K562 (cell line): ENCODE data around the gene BCL2L12. TPM values are rescaled to one million over a fixed set of nuclear protein-coding genes. Genes with fewer than 3 reads are reported as not detected.

Source experiments
- CHD1 ChIP-seq: fragments of 200-600 bp; sonication (generic); IDR thresholded peaks from one replicate; pipeline ENCODE4 v1.6.1; 2012; ENCODE audit warnings: mild to moderate bottlenecking, moderate library complexity, low read length, inconsistent platforms
- EGR1 ChIP-seq: fragments of 450-650 bp; conservative IDR thresholded peaks from 2 replicates; pipeline ENCODE4 v1.6.1; 2017; ENCODE audit warnings: mild to moderate bottlenecking
- ELF1 ChIP-seq: fragments of 200-800 bp; sonication (Bioruptor generic); IDR thresholded peaks from 2 replicates; pipeline ENCODE4 v1.6.1; 2016; ENCODE audit warnings: missing genetic modification characterization, missing compliant biosample characterization
- ESRRA ChIP-seq: fragments of 450-650 bp; IDR thresholded peaks from 2 replicates; pipeline ENCODE4 v1.6.1; 2014; ENCODE audit warnings: low read depth, mild to moderate bottlenecking, moderate library complexity, borderline replicate concordance
- ETV1 ChIP-seq: fragments of 450-650 bp; conservative IDR thresholded peaks from 2 replicates; pipeline ENCODE4 v1.6.1; 2016; ENCODE audit warnings: missing genetic modification characterization, control low read depth, low read depth, missing compliant biosample characterization
- HDAC8 ChIP-seq: fragments of 450-650 bp; IDR thresholded peaks from 2 replicates; pipeline ENCODE4 v1.6.1; 2016; ENCODE audit warnings: mild to moderate bottlenecking, missing genetic modification characterization, moderate library complexity, missing compliant biosample characterization
- HIVEP1 ChIP-seq: fragments of 250-450 bp; sonication (Bioruptor Pico); IDR thresholded peaks from 2 replicates; pipeline ENCODE4 v1.4.0; 2020; ENCODE audit warnings: mild to moderate bottlenecking
- HMGXB4 ChIP-seq: sonication (generic); formaldehyde crosslinking; IDR thresholded peaks from 2 replicates; pipeline ENCODE4 v1.8.1; 2023; ENCODE audit warnings: mild to moderate bottlenecking, missing genetic modification reagents
- HSF4 ChIP-seq: fragments of 250-450 bp; sonication (Bioruptor Pico); IDR thresholded peaks from 2 replicates; pipeline ENCODE4 v2.1.2; 2022; ENCODE audit warnings: mild to moderate bottlenecking, moderate library complexity, borderline replicate concordance
- JUN ChIP-seq, 2 experiments: sonication (generic) in 1 of 2; formaldehyde crosslinking in 1 of 2; IDR thresholded peaks; 2 replicates each; pipeline versions ENCODE4 v1.6.1 to v1.8.0; 2012 to 2022; ENCODE audit warnings: borderline replicate concordance in 2 of 2, mild to moderate bottlenecking in 2 of 2, improper control_type of control experiment in 1 of 2, low read depth in 1 of 2, low read length in 1 of 2, missing genetic modification reagents in 1 of 2
- KDM5B ChIP-seq: fragments of 200-600 bp; sonication (generic); IDR thresholded peaks from 2 replicates; pipeline ENCODE4 v1.6.1; 2012; ENCODE audit warnings: low read depth, mild to moderate bottlenecking, moderate library complexity, low read length, control low read depth, inconsistent platforms; ENCODE audit not compliant: insufficient replicate concordance
- MNT ChIP-seq, 2 experiments: fragments of 450-650 bp; conservative IDR thresholded peaks; 2 replicates each; pipeline ENCODE4 v1.6.1; 2017; ENCODE audit warnings: mild to moderate bottlenecking in 2 of 2, moderate library complexity in 2 of 2
- MTA1 ChIP-seq: fragments of 450-650 bp; IDR thresholded peaks from 2 replicates; pipeline ENCODE4 v1.6.1; 2017; ENCODE audit warnings: borderline replicate concordance
- MXI1 ChIP-seq: IDR thresholded peaks from 2 replicates; pipeline ENCODE4 v1.6.1; 2011; ENCODE audit warnings: low read depth, mild to moderate bottlenecking, improper control_type of control experiment, low read length
- NBN ChIP-seq: fragments of 450-650 bp; IDR thresholded peaks from 2 replicates; pipeline ENCODE4 v1.6.1; 2016; ENCODE audit warnings: low read depth, mild to moderate bottlenecking
- NCOA6 ChIP-seq: fragments of 450-650 bp; IDR thresholded peaks from 2 replicates; pipeline ENCODE4 v1.6.1; 2017; ENCODE audit warnings: mild to moderate bottlenecking
- NR2C2 ChIP-seq, 2 experiments: fragments of 200-800 bp in 1 of 2; sonication (Bioruptor generic) in 1 of 2; sonication (generic) in 1 of 2; formaldehyde crosslinking in 1 of 2; IDR thresholded peaks; 2 replicates each; pipeline versions ENCODE4 v1.6.1 to v1.8.0; 2016 to 2022; ENCODE audit warnings: mild to moderate bottlenecking in 1 of 2, missing compliant biosample characterization in 1 of 2, missing genetic modification characterization in 1 of 2, missing genetic modification reagents in 1 of 2
- POLR2G ChIP-seq: fragments of 200-400 bp; formaldehyde crosslinking; IDR thresholded peaks from 2 replicates; pipeline ENCODE4 v1.6.1; 2017; ENCODE audit warnings: low read depth, mild to moderate bottlenecking, antibody characterized with exemption, low read length, moderate library complexity
- RFX7 ChIP-seq: fragments of 250-450 bp; sonication (Bioruptor Pico); IDR thresholded peaks from 2 replicates; pipeline ENCODE4 v1.5.1; 2021; ENCODE audit warnings: mild to moderate bottlenecking
- SETDB1 ChIP-seq: IDR thresholded peaks from one replicate; pipeline ENCODE4 v1.6.1; 2012; ENCODE audit warnings: low read length, control low read depth, inconsistent platforms
- SRSF9 ChIP-seq: fragments of 200-400 bp; formaldehyde crosslinking; IDR thresholded peaks from 2 replicates; pipeline ENCODE4 v1.6.1; 2017; ENCODE audit warnings: low read depth, low read length, borderline replicate concordance
- ZNF583 ChIP-seq: fragments of 250-450 bp; sonication (Bioruptor Pico); IDR thresholded peaks from 2 replicates; pipeline ENCODE4 v1.4.0; 2020
- polyA plus RNA-seq, 8 experiments: library from polyadenylated mRNA; depleted of rRNA in 4 of 8; stranded (reverse) in 5 of 8; unstranded in 3 of 8; fragments of >200 nt; fragmentation: Nextera tagmentation in 2 of 8; fragmentation: Illumina TruSeq in 1 of 8; extraction: Ambion mirVana in 2 of 8; extraction: Trizol in 1 of 8; gene quantifications; 2 replicates each; pipeline versions ENCODE4 v1.2.1 to v1.2.3, GENCODE V29; 2011 to 2014; ENCODE audit warnings: inconsistent platforms in 1 of 8, missing spikeins in 1 of 8
- total RNA-seq, 7 experiments: library from RNA; depleted of rRNA in 6 of 7; stranded (reverse); fragments of >200 nt in 6 of 7; fragmentation: Illumina TruSeq in 2 of 7; extraction: Trizol in 2 of 7; gene quantifications; 2 replicates each; pipeline versions ENCODE4 v1.2.1 to v1.2.3, GENCODE V29; 2011 to 2021; ENCODE audit warnings: low replicate concordance in 1 of 7
- TF ChIP-seq, protein P1 (sequence below): sonication (generic); formaldehyde crosslinking; IDR thresholded peaks from 2 replicates; pipeline ENCODE4 v1.8.1; 2023; ENCODE audit warnings: mild to moderate bottlenecking, missing genetic modification reagents

Gene BCL2L12
- total and polyA plus RNA-seq, 9 of the 15 experiments (the other 6 are each of a cell fraction or from before 2014, with no cell fraction given): 7.4 to 263 (median 81.2) TPM

GRCh38 chr19:49677231-49677900, 11.6 kb downstream of the BCL2L12 start, which contains the start of gene PRMT1 (continued):
- TF ChIP-seq ELF1 (tag) (peak; percentile 72; the same call in 1 of the 2 replicates), SRSF9 (no peak), ETV1 (tag) (peak; percentile 90), RFX7 (CRISPR knock-in tag) (0 out of 2 replicates have a peak, but pooled peaks have one; percentile 74), NCOA6 (no peak), JUN (IDR thresholded peaks at IDR 0.05; ENCODE audit: borderline replicate concordance, low read depth, low read length) (peak; percentile 32; the same call in 1 of the 2 replicates), JUN (CRISPR knock-in tag; IDR thresholded peaks at IDR 0.05; ENCODE audit: borderline replicate concordance) (no peak), EGR1 (peak; percentile 54; the same call in 1 of the 2 replicates), MXI1 (peak; percentile 94), KDM5B (peak; percentile 81), MNT (conservative IDR thresholded peaks at IDR 0.05) (peak; percentile 100), HMGXB4 (CRISPR knock-in tag) (peak; percentile 57; the same call in 1 of the 2 replicates), ESRRA (peak; percentile 55; the same call in 1 of the 2 replicates), SETDB1 (no peak), NR2C2 (CRISPR knock-in tag; IDR thresholded peaks at IDR 0.05) (no peak), NR2C2 (tag; IDR thresholded peaks at IDR 0.05) (peak; percentile 91), HIVEP1 (CRISPR knock-in tag) (peak; percentile 42; the same call in 1 of the 2 replicates), ZNF583 (CRISPR knock-in tag) (no peak), POLR2G (peak; percentile 98), MTA1 (peak; percentile 35; the same call in 1 of the 2 replicates), NBN (peak; percentile 73; the same call in 1 of the 2 replicates), CHD1 (peak; percentile 98), HSF4 (CRISPR knock-in tag) (no peak), HDAC8 (tag) (no peak)
- TF ChIP-seq, protein P1, sequence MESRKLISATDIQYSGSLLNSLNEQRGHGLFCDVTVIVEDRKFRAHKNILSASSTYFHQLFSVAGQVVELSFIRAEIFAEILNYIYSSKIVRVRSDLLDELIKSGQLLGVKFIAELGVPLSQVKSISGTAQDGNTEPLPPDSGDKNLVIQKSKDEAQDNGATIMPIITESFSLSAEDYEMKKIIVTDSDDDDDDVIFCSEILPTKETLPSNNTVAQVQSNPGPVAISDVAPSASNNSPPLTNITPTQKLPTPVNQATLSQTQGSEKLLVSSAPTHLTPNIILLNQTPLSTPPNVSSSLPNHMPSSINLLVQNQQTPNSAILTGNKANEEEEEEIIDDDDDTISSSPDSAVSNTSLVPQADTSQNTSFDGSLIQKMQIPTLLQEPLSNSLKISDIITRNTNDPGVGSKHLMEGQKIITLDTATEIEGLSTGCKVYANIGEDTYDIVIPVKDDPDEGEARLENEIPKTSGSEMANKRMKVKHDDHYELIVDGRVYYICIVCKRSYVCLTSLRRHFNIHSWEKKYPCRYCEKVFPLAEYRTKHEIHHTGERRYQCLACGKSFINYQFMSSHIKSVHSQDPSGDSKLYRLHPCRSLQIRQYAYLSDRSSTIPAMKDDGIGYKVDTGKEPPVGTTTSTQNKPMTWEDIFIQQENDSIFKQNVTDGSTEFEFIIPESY (CRISPR knock-in tag): 0 out of 2 replicates have a peak, but pooled peaks have one; percentile 10
